ENCODE measurements around the gene HACL1.
A peak's percentile ranks its signal among the peaks of the same experiment; 100 is the strongest.
"Not testable (repeated sequence)": the region's sequence is repeated elsewhere in the genome, so short reads cannot be mapped to it uniquely, and the experiment has no call there.

HACL1 gene

DNA sequence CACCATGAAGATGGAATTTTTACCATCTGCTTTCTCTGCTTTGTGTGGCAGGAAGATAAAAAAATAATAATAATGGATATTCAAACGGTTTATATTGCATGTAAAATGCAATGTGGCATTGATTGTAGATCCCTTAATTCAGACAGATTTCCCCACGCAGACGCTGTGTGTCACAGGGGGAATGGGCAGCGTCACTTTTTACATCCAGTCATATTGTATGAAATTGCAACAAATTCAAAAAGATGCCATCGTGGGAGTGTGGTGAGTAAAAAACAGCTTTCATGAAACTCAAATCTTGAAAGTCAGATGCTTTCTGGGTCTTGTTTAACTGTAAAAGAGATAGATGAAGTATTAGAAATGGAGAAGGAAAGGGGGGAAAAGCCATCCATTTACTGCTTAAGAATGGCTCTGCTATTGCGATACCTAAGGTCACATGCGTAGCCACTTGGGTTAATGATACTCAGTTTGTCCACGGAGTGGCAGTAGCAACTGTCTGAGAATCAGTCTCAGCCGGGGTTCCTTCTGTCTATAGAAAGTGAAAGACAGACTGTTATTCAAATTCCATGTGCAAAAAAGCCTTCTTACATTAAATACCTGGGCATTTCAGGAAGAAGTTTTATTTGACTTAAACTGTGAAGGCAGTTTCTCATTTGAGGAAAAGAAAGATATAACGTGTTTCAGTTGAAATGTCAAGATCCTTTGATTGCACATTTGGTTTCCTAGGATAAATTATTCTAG is 28.7 kb upstream of the HACL1 start:
- peak; percentile 80 to 90 (median 86) for DNase-seq

GRCh38 chr3:15628967-15629366 is 27.6 kb upstream of the HACL1 start:
- DNase-seq, result no peak

GRCh38 chr3:15623535-15624440 is 22.4 kb upstream of the HACL1 start:
- no peak for DNase-seq

DNA sequence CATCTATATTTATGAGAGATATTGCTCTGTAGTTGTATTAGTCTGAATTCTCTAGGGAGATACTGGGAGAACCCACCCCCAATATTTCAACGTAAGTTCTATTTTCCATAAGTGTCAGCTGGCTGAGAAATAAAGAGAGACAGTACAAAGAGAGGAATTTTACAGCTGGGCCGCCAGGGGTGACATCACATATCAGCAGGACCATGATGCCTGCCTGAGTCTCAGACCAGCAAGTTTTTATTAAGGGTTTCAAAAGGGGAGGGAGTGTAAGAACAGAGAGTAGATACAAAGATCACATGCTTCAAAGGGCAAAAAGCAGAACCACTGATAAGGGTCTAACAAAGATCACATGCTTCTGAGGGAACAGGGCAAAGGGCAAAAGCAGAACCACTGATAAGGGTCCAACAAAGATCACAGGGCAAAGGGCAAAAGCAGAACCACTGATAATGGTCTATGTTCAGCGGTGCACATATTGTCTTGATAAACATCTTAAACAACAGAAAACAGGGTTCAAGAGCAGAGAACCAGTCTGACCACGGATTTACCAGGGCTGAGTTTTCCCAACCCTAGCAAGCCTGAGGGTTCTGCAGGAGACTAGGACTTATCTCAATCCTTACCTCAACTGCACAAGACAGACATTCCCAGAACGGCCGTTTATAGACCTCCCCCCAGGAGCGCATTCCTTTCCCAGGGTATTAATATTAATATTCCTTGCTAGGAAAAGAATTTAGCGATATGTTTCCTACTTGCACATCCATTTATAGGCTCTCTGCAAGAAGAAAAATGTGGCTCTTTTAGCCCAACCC is 18.5 kb upstream of the HACL1 start:
- DNase-seq, result not testable (repeated sequence)

DNA sequence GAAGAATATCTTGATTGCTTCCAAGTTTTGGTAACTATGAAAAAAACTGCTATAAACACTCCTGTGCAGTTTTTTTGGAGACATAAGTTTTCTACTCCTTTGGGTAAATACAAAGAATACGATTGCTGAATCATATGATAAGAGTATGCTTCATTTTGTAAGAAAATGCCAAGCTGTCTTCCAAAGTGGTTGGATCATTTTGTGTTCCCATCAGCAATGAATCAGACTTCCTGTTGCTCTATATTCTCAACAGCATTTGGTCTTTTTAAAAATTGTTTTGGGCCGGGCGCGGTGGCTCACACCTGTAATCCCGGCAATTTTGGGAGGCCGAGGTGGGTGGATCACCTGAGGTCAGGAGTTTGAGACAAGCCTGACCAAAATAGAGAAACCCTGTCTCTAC is 14.7 kb upstream of the HACL1 start:
- DNase-seq, result no peak

DNA sequence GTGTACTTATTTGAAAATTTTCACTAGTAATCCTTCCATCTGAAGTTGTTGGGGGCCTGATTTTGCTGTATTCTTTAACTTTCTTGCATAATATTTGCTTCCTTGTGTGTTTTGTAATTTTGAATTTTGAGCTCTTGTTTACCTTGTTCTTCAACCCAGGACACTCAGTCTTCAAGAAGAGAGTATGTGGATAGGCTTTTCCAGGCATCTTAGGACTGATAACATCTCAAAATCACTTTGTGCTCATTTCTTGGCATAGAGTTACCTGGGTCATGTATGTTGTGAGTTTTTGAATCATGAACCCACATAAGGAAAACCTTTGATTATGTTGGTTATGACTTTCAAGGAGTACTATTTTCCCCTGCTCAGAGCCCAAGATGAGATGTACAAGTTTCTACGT is 13.6 kb upstream of the HACL1 start:
- no peak for DNase-seq

DNA sequence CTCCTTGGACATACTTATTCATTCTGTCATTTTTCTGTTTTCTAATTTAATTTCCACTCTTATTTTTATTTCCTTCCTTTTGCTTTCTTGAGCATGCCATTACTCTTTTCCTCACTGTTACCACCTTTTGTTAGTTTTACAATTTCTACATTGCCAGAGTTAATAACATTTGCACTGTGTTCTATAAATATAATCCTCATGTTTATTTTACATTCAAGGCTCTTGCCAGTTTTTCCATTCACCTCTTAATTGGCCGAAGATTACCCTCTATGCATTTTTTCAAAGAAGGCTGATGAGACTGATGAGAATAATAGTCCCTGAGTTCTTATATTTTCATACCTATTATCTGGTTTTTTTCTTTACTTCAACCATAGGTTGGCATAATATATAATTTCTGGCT is 10.6 kb upstream of the HACL1 start:
- DNase-seq, result no peak

DNA sequence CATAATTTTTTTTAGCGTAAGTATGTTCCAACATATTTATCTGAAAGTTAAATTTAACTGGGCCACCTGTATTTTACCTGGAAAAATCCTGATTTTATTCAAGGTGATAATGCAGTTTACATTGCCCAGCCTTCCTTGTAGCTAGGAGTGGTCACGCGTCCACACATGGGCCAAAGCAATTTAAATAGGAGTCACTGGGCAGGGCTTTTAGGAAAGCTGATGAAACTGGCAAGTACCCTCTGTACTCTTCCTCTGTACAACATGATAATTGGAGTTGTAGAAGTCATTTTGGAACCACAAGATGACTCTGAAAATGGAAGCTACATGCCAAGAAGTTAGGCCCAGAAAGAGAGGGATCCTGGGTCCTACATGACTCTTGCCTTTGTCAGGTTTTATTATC is 9.6 kb upstream of the HACL1 start:
- DNase-seq, result no peak

DNA sequence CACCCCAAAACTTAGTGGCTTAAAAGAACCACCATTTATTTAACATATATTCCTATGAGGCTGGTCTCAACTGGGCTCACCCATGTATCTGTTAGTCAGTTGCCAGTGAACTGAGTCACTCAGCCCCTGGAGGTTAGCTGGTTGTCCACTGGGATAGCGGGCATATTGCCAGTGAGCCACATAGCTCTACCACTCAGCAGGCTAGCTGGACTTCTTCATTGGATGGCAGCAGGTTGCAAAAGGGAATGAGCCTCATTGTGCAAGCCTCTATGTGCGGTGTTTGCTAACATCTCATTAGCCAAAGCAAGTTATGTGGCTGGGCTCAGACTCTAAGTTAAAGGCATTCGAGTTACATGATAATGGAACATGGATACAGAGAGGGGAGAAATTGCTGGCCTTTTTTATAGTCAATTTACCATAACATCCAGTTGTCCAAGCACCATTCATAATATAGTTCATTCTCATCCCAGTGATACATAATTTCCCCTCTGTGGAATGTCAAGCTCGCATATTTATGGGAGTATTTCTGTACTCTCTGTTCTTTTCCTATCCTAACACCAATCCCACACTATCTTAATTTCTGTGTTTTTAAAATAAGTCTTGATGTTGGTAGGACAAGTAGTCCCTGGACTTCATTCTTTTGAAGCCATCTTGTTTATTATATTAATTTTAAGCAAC is 8.9 kb upstream of the HACL1 start:
- DNase-seq, result peak; percentile 28 to 56 (median 39)

DNA sequence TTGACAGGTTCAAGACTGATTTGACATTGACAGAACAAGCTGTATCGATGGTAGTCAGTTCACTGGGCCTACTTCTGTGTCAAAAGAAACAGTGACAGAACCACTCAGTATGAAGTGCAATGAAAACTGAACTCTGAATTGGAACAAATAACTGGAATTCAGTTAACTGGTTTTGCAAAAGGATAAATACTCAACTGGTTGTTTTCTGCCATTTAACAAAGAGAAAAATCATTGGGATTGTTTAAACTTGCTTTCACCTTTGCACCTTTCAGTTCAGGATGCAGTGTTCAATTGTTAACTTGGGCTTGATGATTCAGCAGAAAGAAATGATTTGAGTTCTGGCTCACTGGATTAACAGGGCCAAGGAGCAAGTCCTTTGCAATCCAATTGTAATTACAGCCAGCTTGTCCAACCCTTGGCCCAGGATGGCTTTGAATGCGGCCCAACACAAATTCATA is 5.1 kb upstream of the HACL1 start:
- no peak for DNase-seq

- DNase-seq, result not testable (repeated sequence)
These were observed 3.2 kb upstream of the HACL1 start for GRCh38 chr3:15604584-15604983.

- not testable (repeated sequence) for DNase-seq
These were observed 1.4 kb upstream of the HACL1 start for GRCh38 chr3:15602816-15603215.

- DNase-seq, result peak in 1 of 4 experiments; percentile 9
These were observed 772 bp upstream of the HACL1 start for GRCh38 chr3:15602146-15602536.

DNA sequence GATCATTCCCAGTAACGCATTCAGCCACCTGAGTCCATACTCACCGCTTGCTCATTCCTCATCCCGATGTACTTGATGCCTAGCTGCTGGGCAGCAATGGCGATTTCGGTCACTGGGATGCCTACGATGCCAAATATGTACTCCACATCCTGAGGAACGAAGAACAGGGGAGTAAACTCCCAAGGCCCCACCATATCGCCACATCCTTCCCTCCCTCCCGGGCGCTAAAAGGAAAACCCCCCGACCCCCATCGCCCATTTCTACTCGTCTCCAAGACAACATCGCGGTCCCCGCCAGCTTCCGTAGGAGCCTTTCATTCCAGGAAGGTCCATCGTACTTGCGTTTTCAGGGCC is 347 bp downstream of the HACL1 start:
- DNase-seq, result no peak

GRCh38 chr3:15595955-15596354 is 5.4 kb downstream of the HACL1 start:
- DNase-seq, result no peak

DNA sequence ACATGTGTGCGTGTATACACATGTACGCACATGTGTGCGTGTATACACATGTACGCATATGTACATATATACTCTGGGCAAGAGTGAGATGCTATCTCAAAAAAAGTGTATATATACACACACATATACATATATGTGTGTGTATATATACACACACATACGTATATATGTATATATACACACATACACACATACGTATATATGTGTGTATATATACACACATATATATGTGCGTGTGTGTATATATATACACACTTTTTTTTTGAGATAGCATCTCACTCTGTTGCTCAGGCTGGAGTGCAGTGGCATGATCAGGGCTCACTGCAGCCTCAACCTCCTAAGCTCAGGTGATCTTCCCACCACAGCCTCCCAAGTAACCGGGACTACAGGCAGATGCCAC is 8.4 kb downstream of the HACL1 start:
- no peak for DNase-seq

DNA sequence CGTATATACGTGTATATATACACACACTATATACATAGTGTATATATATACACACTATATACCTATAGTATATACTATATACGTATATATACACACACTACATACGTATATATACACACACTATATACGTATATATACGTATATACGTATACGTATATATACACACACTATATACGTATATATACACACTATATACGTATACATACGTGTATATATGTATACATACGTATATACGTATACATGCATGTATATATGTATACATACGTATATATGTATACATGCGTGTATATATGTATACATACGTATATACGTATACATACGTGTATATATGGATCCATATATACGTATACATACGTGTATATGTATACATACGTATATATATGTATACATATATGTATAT is 9.4 kb downstream of the HACL1 start:
- DNase-seq, result no peak

DNA sequence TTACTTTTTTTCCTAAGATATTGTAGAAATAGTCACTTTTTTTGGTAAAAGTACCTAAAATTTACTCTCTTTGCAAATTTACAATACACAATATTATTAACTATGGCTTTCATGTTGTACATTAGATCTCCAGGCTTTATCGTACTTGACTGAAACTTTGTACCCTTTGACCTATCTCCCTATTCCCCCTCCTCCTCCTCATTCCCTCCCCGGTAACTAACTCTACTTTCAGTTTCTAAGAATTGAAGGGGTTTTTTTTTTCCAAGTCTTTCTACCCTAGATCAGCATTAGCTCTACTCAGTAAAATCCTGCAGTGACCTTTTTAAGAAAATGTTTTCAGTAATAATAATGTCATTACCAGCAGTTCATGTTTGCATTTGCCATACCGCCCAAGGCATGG is 10.1 kb downstream of the HACL1 start:
- DNase-seq, result no peak

GRCh38 chr3:15585111-15585845 is 16.1 kb downstream of the HACL1 start:
- DNase-seq, result no peak

DNA sequence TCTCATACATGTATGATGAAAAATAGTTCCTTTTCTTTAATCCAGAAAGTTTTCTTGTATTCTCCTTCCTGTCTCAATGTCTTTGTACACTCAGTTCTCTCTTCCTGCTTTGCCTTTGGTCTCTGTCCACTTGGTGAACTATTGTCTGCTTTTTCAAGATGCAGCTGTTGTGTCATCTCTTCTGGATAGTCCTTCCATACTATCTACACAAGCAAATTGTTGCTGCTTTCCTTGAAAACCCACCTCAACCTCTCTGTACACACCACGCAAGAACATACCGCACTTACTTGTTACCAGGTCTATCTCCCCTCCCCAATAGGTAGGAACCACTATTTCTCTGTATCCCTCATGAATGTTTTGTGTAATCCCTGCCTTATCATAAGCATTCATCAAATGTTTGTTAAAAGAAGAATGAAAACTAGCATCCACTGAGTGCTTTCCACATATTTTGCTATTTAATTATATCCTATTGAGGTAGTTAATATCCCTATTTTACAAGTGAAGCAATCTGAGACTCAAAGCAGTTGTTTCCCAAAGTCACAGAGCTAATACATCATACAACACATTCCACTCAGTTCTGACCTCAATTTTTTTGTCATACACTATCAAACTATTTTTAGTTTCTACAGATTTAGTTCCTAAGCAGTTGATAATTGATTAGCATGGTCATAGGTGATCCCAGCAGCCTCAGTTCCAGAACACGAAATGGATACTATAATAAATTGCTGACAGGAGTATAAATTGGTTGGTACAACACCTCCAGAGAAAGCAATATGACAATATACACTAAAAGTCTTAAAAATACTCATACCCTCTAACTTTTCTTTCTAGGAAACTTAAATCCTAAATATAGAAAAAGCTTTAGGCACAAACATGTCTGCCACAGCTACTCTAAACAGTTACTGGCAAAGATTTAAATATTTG is 19.6 kb downstream of the HACL1 start:
- no peak for DNase-seq

DNA sequence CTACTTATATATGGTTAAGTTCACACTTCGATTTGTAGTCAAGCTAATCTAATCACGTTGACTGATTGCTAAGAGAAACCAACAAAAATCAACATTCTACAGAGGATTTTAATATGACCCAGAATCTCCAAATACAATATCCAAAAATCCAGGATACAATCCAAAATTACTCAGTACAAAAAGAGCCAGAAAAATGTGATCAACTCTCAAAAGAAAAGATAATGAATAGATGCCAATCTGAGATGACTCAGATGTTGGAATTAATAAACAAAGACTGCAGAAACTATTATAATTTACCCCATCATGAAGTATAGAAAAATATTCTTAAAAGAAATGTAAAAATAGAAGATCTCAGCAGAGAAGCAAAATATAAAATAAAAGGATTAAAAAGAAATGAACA is 22.3 kb downstream of the HACL1 start:
- DNase-seq, result no peak

All from suppressor macrophage (primary cell).